Urothelium cell line (cell line): ENCODE measurements around the gene GPATCH2.
A peak's percentile ranks its signal among the peaks of the same experiment; 100 is the strongest.
"Not testable (repeated sequence)": the region's sequence is repeated elsewhere in the genome, so short reads cannot be mapped to it uniquely, and the experiment has no call there.

Source experiments
- DNase-seq: peaks from one replicate; pipeline ENCODE4 v3.0.0; 2011; ENCODE audit warnings: low spot score, mixed read lengths
- FAIRE-seq: peaks from 2 replicates; lab custom pipeline; 2011; peaks lifted over from hg19 to GRCh38; lab: Jason Lieb, UNC

Gene GPATCH2

DNA sequence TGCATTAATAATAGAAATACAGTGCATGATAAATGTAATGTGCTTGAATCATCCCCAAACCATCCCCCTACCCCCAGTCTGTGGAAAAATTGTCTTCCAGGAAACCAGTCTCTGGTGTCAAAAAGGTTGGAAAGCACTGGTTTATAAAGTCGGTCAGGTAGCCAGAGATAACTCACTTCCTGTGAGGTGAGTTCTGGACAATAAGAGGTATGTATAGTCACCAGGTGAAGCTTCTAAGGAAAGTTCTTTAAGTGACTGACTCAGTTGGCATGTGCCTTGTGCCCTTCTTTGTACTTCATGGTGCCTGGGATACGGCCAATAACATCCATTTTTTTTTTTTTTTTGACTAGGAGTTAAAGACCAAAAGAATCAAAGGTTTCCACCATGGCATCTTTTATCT lies 103.7 kb downstream of the GPATCH2 start:
- DNase-seq (no peak), FAIRE-seq (no peak)

DNA sequence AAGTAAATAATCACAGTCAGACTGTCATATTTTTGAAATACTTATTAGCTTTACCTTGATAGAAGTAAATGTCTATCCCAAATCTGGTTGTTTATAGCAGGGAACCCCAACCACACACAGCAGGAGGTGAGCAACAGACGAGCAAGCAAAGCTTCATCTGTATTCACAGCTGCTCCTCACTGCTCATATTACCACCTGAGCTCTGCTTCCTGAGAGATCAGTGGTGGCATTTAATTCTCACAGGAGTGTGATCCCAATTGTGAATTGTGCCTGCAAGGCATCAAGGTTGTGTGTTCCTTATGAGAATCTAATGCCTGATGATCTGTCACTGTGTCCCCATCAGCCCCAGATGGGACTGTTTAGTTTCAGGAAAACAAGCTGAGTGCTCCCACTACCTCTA lies 104.3 kb downstream of the GPATCH2 start:
- no peak for DNase-seq
- FAIRE-seq: no peak

DNA sequence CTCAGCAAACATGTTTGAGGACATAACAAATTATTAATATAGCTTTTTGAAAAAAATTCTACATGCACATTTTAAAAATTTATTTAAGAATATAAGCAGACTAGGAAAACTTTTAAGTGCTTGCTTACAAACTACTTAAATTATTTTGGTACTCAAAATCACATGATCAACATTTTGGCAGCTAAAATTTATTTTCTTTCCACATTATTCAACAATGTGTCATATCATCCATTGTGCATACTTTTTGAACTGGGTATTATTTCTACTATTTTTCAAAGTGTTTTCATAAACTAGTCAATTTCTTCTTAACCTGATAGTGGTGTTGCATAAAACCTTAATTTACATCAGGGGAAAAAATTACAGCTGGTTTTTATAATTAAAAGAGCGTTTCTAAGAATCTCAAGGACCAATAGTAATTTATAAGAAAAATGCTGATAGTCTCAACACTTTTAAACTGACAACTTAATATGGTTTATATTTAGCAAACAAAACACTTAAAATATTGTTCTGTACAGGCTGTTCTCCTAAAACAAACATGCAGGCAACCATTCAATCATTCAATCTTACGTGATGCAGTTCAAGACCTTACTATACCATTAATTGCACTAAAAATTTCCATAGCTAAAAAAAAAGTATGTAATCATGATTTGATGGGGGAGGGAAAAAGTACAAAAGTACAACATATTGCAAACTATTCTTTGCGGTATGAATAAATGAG lies 105.0 kb downstream of the GPATCH2 start:
- FAIRE-seq: no peak
- DNase-seq: no peak

DNA sequence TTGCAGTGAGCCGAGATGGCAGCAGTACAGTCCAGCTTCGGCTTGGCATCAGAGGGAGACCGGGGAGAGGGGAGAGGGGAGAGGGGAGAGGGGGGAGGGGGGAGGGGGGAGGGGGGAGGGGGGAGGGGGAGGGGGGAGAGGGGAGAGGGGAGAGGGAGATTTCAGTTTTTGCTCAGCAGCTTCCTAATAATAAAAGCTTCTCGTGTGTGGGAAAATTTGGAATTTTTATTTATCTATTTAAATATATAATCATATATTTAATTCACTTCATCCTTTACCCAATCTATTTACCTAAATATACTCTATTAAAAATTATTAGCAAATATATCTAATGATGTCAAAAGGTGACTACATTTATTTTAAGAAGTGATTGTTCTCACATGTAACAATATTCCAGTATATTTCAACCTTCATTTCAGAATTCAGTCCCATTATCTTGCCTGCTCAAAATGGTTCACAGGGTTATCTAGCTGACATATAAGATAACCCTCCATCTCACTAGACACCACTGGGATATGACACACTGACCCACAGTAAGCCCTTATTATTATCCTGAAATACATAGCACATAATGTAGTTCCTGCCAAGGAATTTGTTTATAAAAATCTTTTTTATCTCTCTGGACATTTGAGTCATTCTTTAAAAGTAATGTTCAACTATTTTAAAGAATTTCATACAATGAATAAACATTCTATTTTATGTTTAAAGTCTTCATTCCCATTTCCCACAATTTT lies 105.9 kb downstream of the GPATCH2 start:
- DNase-seq (no peak), FAIRE-seq (no peak)

DNA sequence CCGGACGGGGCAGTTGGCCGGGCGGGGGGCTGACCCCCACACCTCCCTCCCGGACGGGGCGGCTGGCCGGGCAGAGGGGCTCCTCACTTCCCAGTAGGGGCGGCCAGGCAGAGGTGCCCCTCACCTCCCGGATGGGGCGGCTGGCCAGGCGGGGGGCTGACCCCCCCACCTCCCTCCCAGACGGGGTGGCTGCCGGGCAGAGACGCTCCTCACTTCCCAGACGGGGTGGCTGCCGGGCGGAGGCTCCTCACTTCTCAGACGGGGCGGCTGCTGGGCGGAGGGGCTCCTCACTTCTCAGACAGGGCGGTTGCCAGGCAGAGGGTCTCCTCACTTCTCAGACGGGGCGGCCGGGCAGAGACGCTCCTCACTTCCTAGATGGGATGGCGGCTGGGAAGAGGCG lies 107.0 kb downstream of the GPATCH2 start:
- FAIRE-seq, DNase-seq: not testable (repeated sequence)

DNA sequence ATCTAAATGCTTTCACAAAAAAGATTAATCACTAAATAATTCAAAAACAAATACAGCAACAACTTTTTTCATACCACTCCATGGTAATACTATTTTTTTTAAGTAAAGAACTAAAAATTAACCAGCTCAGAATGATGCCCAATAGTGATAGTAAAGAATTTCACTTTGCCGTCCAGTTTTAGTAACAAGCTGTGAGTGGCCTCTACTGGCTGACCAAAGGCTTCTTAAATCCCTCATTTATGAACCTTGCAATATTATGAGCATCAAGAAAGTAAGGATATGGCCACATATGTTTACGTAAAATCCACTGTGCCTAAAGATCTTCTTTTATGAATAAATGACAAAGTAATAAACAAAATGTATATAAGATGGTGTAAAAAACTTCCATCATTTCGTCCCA lies 108.6 kb downstream of the GPATCH2 start:
- FAIRE-seq (no peak), DNase-seq (no peak)

DNA sequence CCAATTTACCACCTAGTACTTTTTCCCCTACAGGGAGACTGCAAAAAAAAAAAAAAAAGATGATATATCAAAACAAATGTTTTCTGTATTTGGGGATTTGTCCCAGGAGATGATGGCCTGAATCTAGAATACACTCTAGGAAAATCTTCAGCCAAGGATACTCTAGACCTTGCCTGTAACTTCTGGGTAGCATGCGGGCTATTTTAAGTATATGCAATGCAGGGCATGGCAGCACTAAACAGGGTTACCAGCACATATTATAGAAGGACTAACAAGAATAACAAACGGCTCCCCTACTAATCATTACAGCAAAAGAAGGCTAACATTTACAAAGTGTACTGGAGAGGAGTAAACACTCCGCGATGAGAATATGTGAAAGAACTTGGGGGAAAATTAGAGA lies 109.6 kb downstream of the GPATCH2 start:
- FAIRE-seq (no peak), DNase-seq (no peak)

DNA sequence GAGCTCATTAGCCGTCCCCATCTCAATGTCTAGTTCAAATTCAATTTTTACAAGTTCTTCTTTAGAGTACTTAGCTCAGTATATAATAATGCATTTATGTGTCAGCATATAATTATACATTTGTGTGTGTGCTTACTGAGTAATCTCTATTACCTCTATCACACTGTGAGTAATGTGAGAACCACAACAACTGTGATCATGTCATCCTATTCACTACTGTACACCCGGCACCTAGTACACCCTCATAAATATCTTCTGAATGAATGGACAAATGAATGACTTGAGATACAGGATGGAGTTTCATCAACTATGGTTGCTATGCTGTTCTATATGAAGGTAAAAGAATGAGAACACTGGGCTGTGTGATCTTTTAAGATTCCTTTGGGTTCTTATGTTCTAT lies 124.0 kb downstream of the GPATCH2 start:
- DNase-seq (no peak), FAIRE-seq (no peak)

DNA sequence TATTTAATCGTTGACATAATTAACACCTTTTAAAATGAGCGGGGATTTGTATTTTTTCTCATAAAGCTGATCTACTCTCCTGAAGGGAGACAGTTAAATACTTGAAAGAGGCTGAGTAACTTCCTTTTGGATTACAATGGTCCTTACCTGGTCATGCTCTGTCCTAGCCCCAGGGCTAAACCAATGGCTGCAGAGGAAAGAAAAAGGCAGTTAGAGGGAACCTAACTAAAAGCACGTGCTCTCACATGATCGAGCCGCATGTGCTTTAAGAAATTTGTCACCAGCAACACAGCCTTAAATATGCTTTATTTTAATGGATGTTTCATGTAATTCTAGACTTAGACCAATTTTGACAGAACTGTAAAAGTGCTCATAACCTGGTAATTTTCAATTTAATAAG lies 132.7 kb downstream of the GPATCH2 start:
- no peak for DNase-seq
- FAIRE-seq: no peak

DNA sequence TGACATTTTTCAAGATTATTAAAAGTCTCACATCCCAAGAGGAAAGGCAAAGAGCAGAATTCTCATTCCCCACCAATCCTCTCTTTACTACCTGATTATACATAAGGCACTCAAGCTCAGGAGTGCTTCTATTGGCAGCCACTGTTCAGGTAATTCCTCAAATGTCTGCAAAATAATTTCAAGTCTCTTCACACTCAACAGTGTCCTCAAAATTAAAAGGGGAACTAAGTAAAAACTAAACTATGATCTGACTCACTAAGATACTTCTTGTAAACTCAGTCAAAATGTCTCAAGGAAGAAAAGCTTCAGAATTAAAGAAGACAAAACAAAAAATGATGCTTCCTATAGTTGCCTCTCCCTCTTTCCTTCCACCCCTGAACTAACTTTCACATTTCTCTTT lies 135.6 kb downstream of the GPATCH2 start:
- no peak for FAIRE-seq

DNA sequence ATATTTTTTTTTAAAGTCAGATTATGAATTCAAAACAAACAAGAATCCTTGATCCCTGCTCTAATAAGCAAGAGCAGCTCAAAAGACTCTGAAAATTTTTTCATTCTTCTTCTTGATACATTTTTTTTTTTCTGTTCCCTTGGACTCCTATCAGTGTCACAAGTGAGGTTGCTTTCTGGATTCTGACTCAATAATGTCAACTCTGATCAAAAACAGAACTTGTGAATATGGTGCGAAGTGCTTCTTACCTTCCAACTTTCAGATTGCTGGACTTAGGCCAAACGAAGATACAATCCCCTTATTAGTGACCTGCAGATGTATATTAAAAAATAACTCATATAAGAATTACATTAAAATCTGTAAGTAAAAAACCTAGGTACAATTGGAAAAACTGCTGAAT lies 136.1 kb downstream of the GPATCH2 start:
- DNase-seq: no peak
- FAIRE-seq: no peak

More for the DNA sequence above, 135.6 kb downstream of the GPATCH2 start:
- no peak for DNase-seq

DNA sequence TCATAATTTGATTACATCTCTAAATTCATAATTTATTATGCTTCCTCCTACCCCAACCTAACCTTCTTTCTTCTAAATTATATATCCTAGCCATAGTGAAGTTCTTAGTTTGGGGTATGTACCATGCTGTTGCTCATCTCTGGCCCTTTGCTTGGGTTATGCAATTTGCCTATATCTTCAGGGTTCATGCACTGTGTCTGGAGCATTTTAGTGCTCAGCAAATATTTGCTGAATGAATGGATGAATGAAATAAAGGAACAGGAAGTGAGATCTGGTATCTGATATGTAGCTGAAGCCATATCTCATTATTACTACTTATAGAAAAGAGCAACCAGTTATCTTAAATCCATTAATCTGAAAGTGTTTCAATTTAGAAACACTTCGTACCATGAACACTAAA lies 137.6 kb downstream of the GPATCH2 start:
- FAIRE-seq (no peak), DNase-seq (no peak)

DNA sequence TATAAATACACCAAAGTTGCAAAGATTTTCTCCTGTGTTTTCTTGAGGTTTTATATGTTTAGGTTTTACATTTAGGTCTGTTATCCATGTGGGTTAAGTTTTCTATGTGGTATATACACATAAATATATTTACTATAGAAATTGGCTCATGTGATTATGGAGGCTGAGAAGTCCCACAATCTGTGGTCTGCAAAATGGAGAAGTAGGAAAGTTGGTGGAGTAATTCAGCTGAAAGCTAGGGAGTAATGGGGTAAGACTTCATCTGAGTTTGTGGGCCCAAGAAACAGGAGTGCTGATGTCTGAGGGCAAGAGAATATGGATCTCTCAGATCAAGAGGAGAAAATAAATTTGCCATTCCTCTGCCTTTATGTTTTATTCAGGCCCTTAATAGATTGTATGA lies 146.0 kb downstream of the GPATCH2 start:
- FAIRE-seq (no peak), DNase-seq (no peak)

DNA sequence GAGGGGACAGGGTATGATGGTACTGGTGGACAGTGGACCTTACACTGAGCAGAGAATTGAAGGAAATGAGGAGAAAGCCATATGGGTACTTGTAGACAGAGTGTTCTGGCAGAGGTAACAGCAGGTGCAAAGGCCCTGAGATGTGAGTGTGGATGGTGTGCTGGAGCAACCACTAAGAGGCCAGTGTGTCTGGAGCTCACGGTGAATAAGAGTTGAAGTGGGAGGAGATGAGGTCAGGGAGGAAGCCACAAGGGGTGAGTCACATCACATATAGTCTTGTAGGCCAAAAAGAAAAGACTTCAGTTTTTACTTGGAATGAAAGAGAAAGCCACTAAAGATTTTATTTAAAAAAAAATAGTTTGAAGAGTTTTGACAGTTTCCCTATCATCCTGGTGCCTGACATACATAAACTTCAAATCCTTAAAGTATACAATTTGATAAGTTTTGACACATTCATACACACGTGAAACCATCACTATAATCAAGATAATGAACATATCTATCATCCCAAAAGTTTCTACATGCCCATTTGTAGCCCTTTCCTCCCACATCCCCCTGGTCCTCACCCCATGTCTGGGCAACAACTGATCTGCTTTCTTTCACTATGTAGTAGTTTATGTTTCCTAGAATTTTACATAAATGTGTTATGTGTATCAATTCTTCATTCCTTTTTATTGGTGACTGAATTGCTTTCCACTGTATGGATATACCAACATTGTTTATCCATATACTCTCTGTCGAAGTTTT lies 148.4 kb downstream of the GPATCH2 start:
- FAIRE-seq (no peak), DNase-seq (peak; percentile 61)

DNA sequence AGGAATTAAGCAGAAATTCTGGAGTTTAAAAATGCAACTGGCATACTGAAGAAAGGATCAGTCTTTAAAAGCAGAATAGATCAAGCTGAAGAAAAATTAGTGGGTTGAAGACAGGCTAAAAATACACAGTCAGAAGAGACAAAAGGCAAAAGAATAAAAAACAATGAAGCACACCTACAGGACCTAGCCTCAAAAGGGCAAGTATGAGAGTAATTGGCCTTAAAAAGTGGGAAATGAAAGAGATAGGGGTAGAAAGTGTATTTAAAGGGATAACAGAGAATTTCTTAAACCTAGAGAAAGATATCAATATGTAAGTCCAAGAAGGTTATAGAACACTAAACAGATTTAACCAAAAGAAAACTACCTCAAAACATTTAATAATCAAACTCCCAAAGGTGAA lies 152.4 kb downstream of the GPATCH2 start:
- DNase-seq: no peak
- FAIRE-seq: no peak

DNA sequence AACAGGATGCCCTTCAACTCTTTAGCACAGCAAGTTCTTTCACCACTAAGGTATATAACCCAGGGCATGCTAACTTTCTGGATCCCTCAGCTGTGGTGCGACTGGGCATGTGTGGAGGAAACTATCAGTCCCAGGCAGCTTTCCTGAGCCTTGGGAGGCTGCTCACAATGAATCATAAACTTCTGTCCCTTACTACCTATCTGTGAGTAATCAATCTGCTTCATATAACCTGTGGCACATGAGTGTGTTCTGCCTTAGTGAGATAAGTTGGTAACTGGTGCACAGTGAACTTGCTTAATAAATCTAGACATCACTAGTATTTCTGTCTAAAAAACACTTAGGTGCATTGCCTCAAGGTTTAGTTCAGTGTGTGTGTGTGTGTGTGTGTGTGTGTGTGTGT lies 158.0 kb downstream of the GPATCH2 start:
- no peak for FAIRE-seq
- no peak for DNase-seq

DNA sequence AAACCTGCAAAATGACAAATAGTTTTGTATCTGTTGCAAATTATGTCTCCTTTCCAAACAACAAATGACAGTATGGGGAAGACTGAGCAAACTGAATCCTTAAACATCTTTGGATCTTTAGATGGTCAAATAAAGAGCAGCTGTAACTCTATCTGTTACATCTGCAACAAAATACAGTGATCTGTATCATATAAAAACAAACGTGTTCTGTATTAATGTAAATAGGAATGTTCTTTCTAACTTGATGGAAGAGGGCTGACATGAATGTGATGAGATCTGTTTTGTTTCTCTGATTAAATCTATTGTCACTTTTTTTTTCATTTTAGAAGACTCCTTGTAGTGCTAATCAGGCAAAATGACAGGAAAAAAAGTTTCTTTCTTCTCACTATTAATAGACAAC lies 159.5 kb downstream of the GPATCH2 start:
- no peak for DNase-seq
- no peak for FAIRE-seq

DNA sequence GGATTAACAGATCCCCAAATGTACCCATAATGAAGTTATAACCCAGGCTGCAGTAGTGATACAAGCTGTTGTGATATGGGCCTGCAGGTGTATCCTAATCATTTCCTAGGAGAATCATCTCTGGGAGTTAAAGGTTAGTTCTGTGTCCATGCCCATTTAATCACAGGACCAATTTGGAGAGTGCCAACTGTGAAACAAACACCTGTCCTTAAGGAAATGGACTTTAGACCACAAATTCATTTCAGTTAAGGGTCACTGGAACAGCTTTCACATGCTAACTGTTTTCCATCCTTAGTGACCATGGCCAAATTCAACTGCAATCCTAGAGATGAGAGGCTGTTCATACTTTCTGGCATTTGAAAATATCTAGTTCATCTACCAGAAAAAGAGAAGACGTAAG lies 160.9 kb downstream of the GPATCH2 start:
- DNase-seq: no peak

DNA sequence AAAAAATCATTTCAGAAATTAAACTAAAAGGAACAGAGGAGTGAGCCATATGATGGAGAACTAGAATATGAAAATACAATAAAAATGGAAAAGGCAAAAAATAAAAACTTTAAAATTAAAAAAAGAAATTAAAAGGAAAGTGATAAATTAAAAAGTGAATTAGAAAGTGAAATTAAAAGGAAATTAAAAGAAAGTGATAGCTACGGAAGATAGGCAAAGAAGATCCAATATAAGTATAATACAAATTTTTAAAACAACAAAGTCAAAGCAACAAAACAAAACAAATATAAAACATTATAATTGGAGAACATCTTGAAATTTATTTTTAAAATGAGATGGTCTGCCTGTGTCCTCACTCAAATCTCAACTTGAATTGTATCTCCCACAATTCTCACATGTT lies 165.8 kb downstream of the GPATCH2 start:
- DNase-seq (no peak), FAIRE-seq (no peak)

More for the DNA sequence above, 160.9 kb downstream of the GPATCH2 start:
- FAIRE-seq: no peak

DNA sequence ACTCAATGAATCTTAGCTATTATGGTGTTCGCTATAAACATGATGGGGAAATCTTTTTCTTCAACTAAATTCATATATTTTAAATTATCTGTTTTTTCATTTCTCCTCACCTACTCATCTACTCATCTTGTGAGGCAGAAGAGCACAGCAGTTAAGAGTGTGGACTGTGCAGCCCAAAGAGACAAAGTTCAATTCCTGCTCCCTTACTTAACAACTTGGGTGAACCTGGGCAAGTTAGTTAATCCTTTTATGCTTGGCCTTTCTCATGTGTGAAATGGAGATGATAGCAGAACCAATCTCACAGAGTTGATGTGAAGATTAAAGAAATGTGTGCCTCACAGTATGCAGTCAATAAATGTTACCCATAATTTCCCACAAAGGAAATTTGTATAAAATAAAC lies 168.2 kb downstream of the GPATCH2 start:
- FAIRE-seq: no peak
- DNase-seq: no peak

DNA sequence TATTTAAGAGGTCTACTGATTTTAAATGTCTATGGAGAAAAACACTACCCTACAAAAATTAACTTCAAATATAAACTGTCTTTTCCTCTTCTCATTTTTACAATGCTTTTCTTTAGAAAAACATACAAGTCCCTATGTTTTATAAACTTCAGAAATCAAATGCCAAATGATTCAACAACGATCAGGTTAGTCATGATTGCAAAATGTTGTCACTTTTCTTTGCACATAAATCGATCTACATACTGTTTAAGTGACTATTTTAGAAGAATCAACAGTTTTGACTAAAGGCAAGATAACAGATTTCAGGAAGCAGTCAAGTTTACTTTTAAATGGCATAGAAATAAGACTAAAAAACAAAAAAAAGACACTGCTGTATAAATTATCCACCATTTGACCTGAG lies 168.7 kb downstream of the GPATCH2 start:
- DNase-seq (no peak), FAIRE-seq (no peak)

DNA sequence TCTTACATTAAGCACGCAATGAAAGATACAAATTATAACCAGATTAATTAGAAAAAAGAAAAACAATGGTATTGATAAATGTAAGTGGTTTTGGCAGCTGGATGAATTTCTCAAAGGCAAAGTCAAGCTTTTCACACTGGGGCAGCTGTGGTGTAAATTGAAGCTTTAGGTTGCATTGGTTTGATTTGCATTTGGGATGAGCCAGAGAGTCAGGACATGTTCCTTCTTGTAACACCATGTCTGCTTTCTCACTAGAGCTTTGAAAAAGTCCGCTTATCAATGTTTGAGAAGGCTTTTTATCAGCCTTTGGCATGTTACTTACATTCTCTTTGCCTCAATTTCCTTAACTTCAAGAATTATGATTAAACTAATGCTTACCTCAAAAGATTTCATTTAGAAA lies 173.9 kb downstream of the GPATCH2 start:
- no peak for DNase-seq
- FAIRE-seq: no peak
